Measurements from ENCODE around the gene SAFB.
"Not testable (repeated sequence)": the region's sequence is repeated elsewhere in the genome, so short reads cannot be mapped to it uniquely, and the experiment has no call there.

The SAFB gene

DNA sequence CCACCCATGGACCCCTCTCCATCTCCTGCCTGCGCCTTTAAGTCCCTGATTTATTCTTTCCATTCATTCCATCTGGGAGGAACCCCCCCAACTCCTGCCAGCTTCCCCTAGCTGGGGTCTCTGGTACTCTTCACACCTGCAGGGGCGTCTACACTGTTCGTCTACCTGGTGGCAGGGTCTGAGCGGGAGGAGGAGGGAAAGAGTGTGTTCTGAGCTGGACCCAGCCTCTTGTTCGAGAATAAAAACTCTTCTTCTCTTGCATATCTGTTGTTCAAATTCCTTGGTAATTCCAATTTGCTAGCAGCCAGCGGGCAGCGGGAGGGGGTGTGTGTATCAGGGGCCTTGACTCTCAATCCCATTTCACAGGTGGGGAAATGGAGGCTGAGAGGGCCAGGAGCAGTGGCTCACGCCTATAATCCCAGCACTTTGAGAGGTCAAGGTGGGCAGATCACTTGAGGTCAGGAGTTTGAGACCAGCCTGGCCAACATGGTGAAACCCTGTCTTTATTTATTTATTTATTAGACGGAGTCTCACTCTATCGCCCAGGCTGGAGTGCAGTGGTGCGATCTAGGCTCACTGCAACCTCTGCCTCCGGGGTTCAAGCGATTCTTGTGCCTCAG is 65.5 kb downstream of the SAFB start:
- not testable (repeated sequence) for DNase-seq

DNA sequence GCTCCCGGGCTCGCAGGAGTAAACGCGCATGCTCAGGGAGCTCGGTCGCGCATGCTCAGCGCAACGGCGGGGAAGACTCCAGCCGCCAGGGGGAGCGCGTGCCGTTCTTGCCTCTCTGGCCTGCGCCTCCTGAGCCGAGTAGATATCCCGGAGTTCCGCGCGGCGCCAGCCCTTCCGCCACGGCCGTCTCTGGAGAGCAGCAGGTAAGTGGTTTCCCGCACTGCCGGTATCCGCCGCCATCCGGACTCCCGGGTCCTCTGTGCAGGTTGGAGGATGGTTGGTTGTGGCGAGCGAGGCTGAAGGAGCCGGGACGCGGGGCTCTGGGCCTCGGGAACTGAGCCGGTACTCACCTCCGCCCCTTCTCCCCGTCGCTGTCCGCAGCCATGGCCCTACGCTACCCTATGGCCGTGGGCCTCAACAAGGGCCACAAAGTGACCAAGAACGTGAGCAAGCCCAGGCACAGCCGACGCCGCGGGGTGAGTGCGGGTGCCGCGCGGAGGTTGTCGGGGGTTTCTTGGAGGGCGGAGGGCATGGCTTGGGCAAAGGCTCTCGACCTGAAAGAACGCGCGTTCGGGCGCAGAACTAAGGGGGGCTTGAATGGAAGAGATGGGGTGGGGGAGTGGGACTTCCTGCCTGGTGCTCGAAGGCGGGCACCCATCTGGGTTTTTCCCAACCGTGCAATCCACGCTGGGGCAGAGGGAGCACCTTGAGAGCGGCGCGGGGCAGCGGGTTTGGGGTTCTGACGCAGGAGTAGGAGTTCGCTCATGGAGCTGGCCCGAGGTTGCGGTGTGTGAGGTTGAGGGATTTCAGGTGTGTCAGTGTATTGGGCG is 67.5 kb downstream of the SAFB start, which contains the start of gene RPL36:
Gene RPL36, plus strand, starts transcription at position 171 of the 830 bp plus-strand sequence. Its CDS starts 213 bp downstream, at position 384.
- DNase-seq = peak; percentile 97 to 99

DNA sequence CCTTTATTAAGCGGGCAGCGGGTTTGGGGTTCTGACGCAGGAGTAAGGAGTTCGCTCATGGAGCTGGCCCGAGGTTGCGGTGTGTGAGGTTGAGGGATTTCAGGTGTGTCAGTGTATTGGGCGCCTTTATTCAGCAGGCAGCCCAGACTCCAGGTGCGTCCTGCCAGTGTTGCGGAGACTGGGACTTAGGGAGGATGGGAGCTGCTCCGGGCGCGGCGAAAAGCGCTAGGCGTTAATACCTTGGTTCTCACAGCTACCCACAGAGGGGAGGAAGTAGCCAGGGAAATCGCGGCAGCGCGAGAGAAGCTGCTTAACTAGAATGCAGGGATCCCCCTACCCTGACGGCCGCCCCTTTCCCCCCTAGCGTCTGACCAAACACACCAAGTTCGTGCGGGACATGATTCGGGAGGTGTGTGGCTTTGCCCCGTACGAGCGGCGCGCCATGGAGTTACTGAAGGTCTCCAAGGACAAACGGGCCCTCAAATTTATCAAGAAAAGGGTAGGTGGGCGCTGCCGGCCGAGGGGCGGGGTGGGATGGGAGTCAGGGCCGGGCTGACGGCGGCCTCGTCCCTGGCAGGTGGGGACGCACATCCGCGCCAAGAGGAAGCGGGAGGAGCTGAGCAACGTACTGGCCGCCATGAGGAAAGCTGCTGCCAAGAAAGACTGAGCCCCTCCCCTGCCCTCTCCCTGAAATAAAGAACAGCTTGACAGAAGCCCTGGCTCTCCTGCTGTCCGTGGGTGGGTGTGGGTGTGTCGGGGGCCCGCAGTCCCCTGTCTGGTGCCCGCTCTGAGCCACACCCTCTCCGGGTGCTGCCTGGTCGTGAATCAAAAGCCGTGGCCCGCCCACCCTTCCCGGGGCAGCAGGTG is 68.3 kb downstream of the SAFB start:
- DNase-seq = peak; percentile 67 to 81

DNA sequence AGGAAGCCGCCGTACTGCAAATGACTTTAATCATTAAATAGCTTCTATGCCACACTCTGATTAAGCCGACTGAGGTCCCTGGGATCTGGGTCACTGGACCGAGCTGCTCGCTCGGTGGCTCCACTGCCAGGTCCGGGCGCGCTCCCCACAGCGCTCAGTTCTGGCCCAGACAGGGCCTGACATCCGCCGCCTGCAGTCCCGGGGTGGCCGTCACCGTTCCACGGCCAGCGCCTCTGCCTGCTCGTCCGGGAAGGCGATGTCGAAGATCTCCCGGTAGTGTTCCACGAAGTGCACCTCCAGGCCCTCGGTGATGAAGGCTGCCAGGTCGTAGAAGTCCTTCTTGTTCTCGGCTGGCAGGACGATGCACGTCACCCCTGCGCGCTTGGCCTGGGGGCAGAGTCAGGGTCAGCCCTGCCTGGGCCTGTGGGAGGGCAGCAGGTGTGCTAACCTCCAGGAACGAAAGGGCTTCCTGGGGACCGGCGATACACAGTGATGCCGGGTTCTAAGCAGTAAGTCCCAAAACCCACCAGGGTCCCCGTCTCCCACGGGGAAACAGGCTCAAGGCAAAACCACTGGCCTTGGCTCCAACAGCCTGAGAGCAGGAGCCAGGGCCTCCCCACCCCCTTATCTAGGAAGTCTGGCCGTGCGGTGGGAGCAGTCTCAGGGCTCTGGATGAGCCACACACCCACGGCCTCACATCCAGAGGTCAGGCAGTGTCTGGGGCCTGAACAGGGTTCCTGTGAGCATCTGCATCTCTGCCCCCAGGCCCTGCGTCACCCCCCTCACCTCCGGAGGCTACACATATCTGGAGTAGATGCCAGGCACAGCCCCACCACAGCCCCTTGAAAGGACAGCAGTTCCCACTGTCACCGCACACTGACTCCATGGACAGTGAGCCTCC is 69.2 kb downstream of the SAFB start:
- DNase-seq = peak in 1 of 2 experiments; percentile 30

DNA sequence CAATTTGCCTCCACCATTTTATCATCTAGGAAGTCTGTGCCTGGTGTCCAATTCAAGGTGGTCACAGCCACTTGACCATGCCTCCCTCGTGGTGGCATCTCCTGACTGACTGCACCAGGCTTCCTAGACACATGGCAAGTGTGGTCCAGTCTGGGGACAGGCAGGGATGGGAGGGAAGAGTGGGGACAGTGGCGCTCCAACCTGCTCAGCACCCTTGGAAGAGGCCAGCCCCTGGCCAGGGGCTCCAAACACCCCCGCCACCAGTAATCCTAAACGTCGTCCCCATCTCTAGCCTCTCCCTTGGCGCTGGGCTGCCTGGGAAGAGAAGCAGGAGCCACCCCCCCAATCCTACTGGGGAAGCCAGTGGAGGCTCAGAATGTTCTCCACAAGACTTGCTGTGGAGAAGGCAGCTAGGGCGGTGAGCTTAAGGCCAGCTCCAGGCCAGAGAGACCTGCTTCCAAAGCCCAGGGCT is 69.9 kb downstream of the SAFB start:
- DNase-seq = no peak

DNA sequence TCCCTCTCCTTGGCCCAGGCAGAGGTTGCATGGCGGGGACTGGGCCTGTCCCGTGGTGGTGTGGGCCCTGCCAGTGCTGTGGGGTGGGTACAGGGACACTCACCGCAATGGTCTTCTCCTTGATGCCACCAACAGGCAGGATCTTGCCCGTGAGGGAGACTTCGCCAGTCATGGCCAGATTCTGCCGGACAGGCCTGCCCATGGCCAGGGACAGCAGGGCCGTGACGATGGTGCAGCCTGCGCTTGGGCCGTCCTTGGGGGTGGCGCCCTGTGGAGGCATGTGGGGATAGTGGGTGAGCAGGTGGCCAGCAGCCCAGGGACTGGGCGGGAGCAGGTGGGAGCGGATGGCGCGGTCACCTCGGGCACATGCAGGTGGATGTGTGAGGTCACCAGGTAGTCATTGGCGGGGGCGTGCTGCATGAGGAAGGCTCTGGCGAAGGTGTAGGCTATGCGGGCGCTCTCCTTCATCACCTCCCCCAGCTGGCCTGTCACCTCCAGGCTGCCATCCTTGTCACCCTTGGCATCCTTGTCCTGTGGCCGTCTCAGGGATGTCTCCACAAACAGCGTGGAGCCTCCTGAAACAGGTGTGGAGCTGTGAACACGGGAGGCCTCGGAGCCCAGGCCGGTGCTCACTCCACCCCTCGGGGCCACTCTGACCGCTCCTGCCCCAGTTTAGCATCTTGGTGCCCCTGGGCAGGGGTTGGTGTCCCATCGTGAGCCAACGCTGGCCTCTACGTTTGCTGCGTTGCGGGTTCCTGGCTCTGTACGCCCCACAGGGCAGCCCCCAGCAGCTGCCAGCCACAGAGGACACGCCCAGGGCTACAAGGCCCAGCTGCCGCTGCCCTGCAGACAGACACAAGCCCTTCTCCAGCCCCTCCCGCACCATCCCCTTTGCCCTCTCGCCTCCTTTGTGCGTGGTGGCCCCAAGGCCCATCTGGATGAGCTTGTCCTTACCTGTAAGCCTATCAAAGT is 70.6 kb downstream of the SAFB start:
- DNase-seq = no peak

DNA sequence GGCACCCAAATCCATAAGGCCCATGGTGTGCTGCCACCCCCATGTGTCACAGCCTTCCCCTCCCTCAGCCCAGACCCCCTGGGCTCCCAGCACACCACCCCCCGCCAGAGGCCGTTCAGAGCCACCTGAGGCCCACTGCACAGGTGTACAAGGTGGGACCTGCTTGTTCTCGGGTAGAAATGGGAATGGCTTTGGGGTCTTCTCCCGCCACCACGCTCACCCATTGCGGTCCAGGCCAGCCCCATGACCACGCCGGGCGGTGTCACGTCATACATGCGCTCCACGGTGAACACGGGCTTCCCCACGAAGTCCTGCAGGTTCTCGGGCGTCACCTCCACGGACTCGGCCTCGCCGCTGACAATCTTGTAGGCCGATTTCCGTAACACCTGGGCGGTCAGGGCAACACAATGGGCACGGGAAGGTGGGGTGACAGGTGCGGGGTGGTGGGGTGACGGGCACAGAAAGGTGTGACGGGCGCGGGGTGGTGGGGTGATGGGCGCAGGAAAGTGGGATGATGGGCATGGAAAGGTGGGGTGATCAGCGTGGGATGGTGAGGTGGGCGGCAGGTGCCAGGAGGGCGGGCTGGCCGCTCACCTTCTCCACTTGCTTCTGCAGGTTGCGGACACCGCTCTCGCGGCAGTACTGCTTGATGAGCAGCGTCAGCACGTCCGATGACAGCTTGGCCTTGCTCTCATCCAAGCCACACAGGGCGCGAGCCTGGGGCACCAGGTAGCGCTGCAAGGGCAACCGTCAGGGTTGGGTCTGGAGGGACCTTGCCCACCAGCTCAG is 71.5 kb downstream of the SAFB start:
- DNase-seq = no peak

DNA sequence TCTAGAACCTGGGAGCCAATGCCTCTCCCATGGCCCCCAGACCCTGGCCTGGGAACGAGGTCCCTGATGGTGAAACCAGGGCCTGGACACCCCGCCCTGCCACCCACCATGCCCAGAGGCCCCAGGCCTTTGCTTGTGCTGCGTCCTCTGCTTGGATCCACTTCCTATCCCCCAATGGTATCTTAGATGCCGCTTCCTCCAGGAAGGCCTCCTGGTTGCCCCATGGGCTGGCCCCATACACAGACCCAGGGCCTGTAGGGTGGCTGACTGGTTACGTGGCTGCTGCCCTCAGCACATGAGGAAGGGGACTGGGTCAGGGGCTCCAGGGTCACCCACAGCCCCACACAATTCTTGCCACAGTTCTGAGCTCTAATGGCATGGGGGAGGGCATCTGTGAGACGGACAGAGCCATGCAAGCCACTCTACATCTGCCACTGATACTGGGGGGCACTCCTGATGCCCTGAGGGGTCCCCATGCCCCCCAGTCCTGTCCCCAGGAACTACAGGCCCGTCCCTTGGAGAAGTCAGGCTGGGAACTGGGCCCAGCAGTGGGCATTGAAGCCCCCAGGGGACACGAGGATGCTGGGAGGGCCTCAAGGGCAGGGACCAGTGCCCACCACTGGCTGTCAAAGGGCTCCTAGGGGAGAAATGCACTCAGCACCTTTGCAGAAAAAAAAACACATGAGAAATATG is 72.2 kb downstream of the SAFB start:
- no peak for DNase-seq

DNA sequence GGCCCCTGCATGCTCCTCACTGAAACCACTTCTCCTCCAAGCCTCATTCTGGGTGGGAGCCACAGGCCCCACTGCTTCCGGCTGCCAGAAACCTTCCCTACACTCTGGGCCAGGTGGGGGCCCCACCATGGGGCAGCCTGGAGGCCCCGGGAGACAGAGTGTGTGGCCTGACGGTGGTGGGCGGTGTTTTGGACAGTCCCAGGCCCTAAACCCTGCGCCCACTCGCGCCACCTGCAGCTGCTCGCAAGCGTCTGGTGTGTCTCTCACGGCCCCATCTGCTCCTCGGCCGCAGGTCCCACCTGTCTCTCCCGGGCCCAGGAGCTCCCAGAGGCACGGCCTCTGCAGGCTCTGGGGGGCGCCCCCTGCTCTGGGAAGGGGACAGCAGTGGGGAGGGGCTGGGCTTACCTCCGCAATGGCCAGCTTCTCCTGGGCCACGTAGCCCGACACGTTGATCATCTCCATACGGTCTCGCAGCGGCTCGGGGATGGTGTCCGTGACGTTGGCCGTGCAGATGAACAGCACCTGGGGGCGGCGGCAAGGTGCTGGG is 72.8 kb downstream of the SAFB start:
- DNase-seq = no peak

DNA sequence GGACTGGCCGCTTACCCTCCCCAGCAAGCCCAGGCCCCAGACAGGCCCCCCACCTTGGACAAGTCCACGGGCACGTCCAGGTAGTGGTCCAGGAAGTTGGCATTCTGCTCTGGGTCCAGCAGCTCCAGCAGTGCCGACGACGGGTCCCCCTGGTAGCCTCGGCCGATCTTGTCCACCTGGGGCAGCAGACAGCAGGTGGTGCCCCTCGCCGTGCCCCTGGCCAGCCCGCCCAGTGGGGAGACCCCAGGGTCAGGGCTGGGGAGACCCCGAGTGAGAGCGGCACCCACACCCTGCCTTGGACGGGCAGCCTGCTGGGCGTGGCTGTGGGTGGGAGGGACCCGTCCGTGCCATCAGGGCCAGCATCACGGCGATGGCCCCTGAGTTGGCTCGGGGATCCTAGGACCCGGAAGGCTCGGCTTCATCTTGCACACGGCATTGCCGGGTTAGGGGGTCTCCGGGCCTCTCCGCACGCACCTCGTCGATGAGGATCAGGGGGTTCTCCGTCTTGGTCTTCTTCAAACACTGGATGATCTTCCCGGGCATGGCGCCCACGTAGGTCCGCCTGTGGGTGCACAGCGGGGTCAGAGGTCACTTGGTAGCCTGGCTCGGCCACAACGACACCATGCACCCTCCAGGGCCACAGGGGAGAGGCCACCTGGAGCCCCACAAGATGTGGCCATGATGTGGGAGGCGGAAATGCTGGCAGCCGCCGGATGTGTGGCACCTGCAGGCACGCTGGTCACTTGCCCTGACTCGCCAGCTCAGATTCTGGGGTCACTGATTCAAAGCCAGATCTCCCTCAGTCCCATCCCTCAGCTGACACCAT is 73.5 kb downstream of the SAFB start:
- no peak for DNase-seq

DNA sequence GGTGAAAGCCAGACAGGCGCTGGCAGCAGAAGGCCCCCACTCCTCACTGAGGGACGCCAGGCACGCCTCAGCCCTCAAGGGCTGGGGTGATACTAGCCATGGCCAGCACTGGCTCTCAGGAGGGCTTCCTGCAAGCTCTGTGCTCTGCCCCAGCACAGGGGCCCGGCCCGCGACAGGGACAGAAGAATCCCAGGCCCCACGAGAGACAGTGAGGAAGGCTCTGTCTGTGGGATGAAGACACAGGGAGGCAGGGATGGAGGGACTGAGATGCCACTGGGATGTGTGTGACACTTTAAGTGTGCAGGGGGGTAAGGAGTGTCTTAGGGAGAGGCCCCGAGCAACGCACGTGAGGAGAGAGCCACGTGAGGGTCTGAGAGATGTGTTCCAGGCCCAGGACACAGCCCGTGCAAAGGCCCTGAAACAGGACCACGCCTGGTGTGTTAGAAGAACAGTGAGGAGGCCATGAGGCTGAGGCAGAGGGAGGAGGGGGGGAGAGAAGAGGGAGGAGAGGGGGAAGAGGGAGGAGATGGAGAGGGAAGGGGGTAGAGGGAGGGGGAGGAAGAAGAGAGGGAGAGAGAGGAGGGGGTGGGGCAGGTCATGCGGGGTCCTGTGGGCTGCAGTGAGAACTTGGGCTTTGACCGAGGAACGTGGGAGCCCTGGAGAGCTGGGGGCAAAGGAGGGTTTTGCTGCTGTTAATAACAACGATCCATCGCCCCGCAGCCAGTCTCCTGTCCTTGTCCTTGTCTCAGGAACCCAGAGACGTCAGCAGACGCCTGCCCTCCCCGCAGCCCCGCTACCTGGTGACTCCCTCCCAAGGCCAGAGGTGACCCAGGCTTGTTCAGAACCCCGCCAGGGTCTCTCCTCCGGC is 74.4 kb downstream of the SAFB start:
- DNase-seq = no peak

DNA sequence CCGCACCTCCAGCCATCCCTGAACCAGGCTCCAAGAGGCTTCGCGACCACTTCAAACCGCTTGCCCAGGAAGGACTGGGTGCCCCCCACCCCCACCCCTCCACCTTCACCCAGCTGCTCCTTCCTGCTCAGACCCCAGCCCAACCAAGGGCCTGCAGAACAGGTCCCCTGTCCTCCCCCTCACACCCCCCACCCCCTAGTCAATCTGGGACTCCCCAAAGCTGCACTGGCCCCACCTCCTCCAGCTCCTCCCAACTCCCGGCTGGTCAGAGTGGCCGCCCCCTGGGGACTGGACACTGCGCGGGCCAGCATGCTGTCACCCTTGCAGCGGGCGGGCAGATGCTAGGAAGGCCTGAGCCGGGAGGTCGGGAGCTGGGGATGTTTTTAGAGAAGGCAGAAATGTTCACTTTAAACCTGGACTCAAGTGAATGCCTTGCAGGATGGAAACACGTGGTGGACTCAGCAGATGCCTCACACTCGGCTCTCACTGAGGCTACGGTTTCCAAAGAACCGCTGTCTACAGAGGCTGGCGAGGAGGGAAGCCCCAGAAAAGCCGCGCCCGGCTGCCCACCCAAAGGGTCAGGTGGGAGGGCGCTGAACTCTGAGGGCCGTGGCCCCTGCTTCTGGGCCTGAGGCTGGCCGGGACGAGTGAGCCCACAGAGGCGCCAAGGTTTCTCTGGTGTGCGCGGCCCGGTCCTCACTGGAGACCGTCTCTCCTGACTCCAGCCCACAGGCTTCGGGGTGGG is 75.2 kb downstream of the SAFB start:
- no peak for DNase-seq

DNA sequence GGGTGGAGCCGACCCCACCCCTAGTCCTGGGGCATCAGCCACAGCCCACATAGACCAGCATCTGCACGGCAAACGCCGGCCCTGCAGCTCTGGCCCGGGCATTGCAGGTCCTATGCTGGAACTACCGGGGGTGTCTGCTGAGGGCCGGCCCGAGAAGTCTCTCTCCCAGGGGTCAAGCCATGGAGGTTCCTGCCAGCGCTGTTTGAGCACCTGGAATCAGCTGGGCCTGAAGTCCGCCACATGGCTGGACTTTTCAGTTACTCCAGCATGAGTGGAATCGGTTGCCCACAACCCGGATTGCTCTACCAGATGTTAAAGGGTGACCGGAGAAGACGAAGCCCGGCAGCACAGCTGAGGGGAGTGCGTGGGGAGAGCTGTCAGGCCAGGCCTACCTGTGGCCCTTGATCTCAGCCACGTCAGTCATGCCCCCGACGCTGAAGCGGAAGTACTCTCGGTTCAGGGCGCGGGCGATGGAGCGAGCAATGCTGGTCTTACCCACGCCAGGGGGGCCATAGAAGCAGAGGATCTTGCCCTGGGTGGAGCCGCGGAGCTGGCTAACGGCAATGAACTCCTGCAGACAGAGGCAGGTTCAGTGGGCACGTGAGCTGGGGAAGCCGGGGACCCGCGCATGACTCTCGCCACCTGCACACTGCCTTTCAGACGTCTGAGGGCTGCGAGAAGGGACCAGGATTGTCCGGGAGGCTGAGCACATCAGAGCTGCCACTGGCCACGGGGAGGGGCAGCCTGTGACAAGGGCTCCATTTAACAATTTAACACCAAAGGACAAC is 75.9 kb downstream of the SAFB start:
- DNase-seq = no peak

DNA sequence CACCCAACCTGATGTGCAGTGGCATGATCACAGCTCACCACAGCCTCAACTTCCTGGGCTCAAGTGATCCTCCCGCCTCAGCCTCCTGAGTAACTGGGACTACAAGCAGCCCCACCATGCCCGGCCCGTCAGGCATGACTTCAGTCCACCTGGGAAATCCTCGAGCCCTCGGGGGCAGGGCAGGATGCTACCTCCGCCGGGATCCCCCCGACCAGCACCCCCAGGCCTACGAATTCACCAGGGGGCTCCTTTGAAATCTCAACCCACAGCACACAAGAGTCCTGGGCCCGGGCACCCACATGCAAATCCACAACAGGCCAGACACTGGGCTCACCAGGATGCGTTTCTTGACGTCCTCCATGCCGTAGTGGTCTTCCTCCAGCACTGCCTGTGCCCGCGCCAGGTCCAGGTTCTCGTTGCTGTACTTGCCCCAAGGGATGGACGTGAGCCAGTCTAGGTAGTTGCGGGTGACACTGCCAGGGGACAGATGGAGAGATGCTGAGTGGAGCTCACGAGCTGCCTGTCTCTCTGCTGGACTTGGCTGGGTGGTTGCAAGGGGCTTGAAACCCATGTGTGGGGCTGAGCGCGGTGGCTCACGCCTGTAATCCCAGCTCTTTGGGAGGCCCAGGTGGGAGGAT is 77.7 kb downstream of the SAFB start:
- no peak for DNase-seq

DNA sequence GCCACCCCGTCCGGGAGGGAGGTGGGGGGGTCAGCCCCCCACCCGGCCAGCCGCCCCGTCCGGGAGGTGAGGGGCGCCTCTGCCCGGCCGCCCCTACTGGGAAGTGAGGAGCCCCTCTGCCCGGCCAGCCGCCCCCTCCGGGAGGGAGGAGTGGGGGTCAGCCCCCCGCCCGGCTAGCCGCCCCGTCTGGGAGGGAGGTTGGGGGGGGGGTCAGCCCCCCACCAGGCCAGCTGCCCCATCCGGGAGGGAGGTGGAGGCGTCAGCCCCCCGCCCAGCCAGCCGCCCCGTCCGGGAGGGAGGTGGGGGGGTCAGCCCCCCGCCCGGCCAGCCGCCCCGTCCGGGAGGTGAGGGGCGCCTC is 79.1 kb downstream of the SAFB start:
- not testable (repeated sequence) for DNase-seq

Measured in stimulated activated CD4-positive, alpha-beta T cell treated with anti-CD3 and anti-CD28 coated beads, Interleukin-4, amount 100 ng/mL, for 4 hours (primary cell).